ENCODE results near the gene NEDD4L. TPM values are rescaled to one million over a fixed set of nuclear protein-coding genes. Genes with fewer than 3 reads are reported as not detected.
A peak's percentile ranks its signal among the peaks of the same experiment; 100 is the strongest.

The NEDD4L gene
- polyA plus RNA-seq, 1 donor (not counting 4 experiments of a cell fraction or from before 2014, with no cell fraction given): 52.6 TPM

DNA sequence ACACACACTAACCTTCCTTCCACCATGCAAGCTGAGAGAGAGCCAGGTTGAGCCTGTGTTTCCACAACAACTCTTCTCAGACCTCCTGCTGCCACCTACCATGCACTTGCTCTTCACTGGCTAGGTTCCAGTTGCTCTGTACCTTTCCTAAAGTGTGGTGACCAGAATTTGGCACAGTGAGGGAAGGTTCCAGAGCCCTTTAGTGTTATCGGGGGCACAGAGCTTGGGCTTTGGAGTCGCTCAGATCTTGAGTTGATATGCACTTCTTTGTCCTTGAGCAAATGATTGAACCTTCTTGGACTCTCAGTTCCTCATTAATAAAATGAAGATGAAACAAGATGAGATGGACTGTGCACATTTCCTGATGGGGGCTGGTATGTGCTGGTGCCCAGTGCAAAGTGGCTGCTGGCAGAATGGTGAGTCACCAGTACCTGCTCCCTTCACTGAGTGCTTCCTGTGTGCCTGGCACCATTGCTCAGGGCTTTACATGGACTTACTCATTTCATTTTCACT is 47.1 kb downstream of the NEDD4L start:
- peak overlapping the region; percentile 52 for H3K27ac ChIP-seq (ENCODE audit: control insufficient read depth, insufficient read depth, low read length)

GRCh38 chr18:58093311-58093803 is 49.3 kb downstream of the NEDD4L start:
- Histone ChIP-seq H3K36me3 (ENCODE audit: control insufficient read depth in 2 of 2, extremely low read depth in 1 of 2, insufficient read depth in 2 of 2, low read length in 2 of 2) (no peaks in the 10 kb centered on the region), H3K9me1 (ENCODE audit: control insufficient read depth, extremely low read depth, insufficient read depth, low read length) (no peaks in the 10 kb centered on the region), H3K27me3 (ENCODE audit: control insufficient read depth, extremely low read depth, insufficient read depth, low read length) (no peaks in the 10 kb centered on the region), H3K79me2 (ENCODE audit: control insufficient read depth, insufficient read depth, low read length) (no peaks in the 10 kb centered on the region), H2AFZ (ENCODE audit: control insufficient read depth, low read length) (no peak overlapping the region), H3K9me3 (ENCODE audit: control insufficient read depth, low read depth, low read length) (no peaks in the 10 kb centered on the region), H3K4me3 (ENCODE audit: control insufficient read depth in 2 of 3, extremely low read depth in 1 of 3, insufficient read depth in 2 of 3, low read depth in 1 of 3, low read length in 3 of 3) (no peak overlapping the region), H3K4me1 (ENCODE audit: control insufficient read depth, extremely low read depth, insufficient read depth, low read length) (peaks cover 16% of the 10 kb centered on the region), H3K27ac (ENCODE audit: control insufficient read depth, insufficient read depth, low read length) (no peak overlapping the region), H3K9ac (ENCODE audit: control insufficient read depth, extremely low read depth, insufficient read depth, low read length) (no peak overlapping the region), H3K4me2 (ENCODE audit: control insufficient read depth, extremely low read depth, insufficient read depth, low read depth, low read length) (no peak overlapping the region), H4K20me1 (ENCODE audit: control insufficient read depth, extremely low read depth, insufficient read depth, low read length) (no peaks in the 10 kb centered on the region)
- TF ChIP-seq CTCF (optimal IDR thresholded peaks at IDR 0.05 in 1 of 3, IDR thresholded peaks at IDR 0.05 in 1 of 3, conservative IDR thresholded peaks at IDR 0.05 in 1 of 3; ENCODE audit: extremely low read depth in 1 of 3, insufficient read depth in 2 of 3, low read length in 3 of 3) (no peak), EZH2 (IDR thresholded peaks at IDR 0.05; ENCODE audit: low read length) (no peak)
- dilution Hi-C loops (cut with MboI; ENCODE audit: extremely low pct_ligation_motif_present, low sequenced_read_pairs): no loop called here
- peak; percentile 13 for FAIRE-seq
- no peak for DNase-seq (ENCODE audit: low read depth, low spot score)

More for the DNA sequence above, 47.1 kb downstream of the NEDD4L start:
- dilution Hi-C loops (cut with MboI; ENCODE audit: extremely low pct_ligation_motif_present, low sequenced_read_pairs): no loop called here
- Histone ChIP-seq H3K9ac (ENCODE audit: control insufficient read depth, extremely low read depth, insufficient read depth, low read length) (no peak overlapping the region), H3K79me2 (ENCODE audit: control insufficient read depth, insufficient read depth, low read length) (no peaks in the 10 kb centered on the region), H3K9me3 (ENCODE audit: control insufficient read depth, low read depth, low read length) (no peaks in the 10 kb centered on the region), H3K4me2 (ENCODE audit: control insufficient read depth, extremely low read depth, insufficient read depth, low read depth, low read length) (peak overlapping the region; percentile 54), H3K4me1 (ENCODE audit: control insufficient read depth, extremely low read depth, insufficient read depth, low read length) (peaks cover 33% of the 10 kb centered on the region), H4K20me1 (ENCODE audit: control insufficient read depth, extremely low read depth, insufficient read depth, low read length) (no peaks in the 10 kb centered on the region), H3K27me3 (ENCODE audit: control insufficient read depth, extremely low read depth, insufficient read depth, low read length) (no peaks in the 10 kb centered on the region), H3K36me3 (ENCODE audit: control insufficient read depth in 2 of 2, extremely low read depth in 1 of 2, insufficient read depth in 2 of 2, low read length in 2 of 2) (no peaks in the 10 kb centered on the region), H3K4me3 (ENCODE audit: control insufficient read depth in 2 of 3, extremely low read depth in 1 of 3, insufficient read depth in 2 of 3, low read depth in 1 of 3, low read length in 3 of 3) (peak overlapping the region in 1 of 3 experiments; percentile 14), H3K9me1 (ENCODE audit: control insufficient read depth, extremely low read depth, insufficient read depth, low read length) (no peaks in the 10 kb centered on the region), H2AFZ (ENCODE audit: control insufficient read depth, low read length) (no peak overlapping the region)
- TF ChIP-seq CTCF (optimal IDR thresholded peaks at IDR 0.05 in 1 of 3, IDR thresholded peaks at IDR 0.05 in 1 of 3, conservative IDR thresholded peaks at IDR 0.05 in 1 of 3; ENCODE audit: extremely low read depth in 1 of 3, insufficient read depth in 2 of 3, low read length in 3 of 3): no peak
- TF ChIP-seq EZH2 (IDR thresholded peaks at IDR 0.05; ENCODE audit: low read length): no peak
- DNase-seq (ENCODE audit: low read depth, low spot score) (peak; percentile 52), FAIRE-seq (peak; percentile 97)

All from keratinocyte (primary cell).